Measurements from ENCODE around the gene TBCB. TPM values are rescaled to one million over a fixed set of nuclear protein-coding genes. Genes with fewer than 3 reads are reported as not detected.
A peak's percentile ranks its signal among the peaks of the same experiment; 100 is the strongest.

The TBCB gene
- total and polyA plus RNA-seq, 2 of the 4 experiments (the other 2 are of a cell fraction): 182 to 269 TPM

- dilution Hi-C loops (cut with HindIII; ENCODE audit: low sequenced_read_pairs, unreplicated experiment): no loop called here
- Histone ChIP-seq H2BK15ac (ENCODE audit: low read depth, low read length) (no peak overlapping the region), H3K23ac (ENCODE audit: low read depth, low read length) (no peak overlapping the region), H2BK20ac (ENCODE audit: low read depth, low read length) (no peak overlapping the region), H2AFZ (replicated peaks; ENCODE audit: low read length, poor library complexity) (no peak overlapping the region), H3K56ac (ENCODE audit: extremely low read depth, insufficient read depth, low read length) (no peak overlapping the region), H2BK120ac (ENCODE audit: low read depth, low read length) (no peak overlapping the region), H4K8ac (ENCODE audit: low read depth in 2 of 2, low read length in 2 of 2) (no peak overlapping the region), H2BK5ac (ENCODE audit: low read depth, low read length, poor library complexity, severe bottlenecking) (no peak overlapping the region), H3K4ac (ENCODE audit: low read depth, low read length) (no peak overlapping the region), H3K4me2 (ENCODE audit: low read depth, low read length) (no peak overlapping the region), H3K27me3 (ENCODE audit: control insufficient read depth, insufficient read depth, low read length) (no peaks in the 10 kb centered on the region), H3K18ac (ENCODE audit: low read depth, low read length) (no peak overlapping the region), H3K79me1 (ENCODE audit: low read depth in 1 of 2, low read length in 2 of 2) (peaks cover 0 to 3% of the 10 kb centered on the region in 2 experiments; a peak in 1 of 4 replicates), H3K27ac (ENCODE audit: insufficient read depth, low read length) (no peak overlapping the region), H2AK9ac (replicated peaks; ENCODE audit: low read depth, low read length, poor library complexity) (peak overlapping the region; percentile 26), H3K4me1 (ENCODE audit: control insufficient read depth, insufficient read depth, low read length) (no peaks in the 10 kb centered on the region), H3K36me3 (ENCODE audit: control insufficient read depth, insufficient read depth, low read length) (peaks cover 11% of the 10 kb centered on the region), H3K9me3 (ENCODE audit: control insufficient read depth, insufficient read depth, low read length) (no peaks in the 10 kb centered on the region), H3K4me3 (ENCODE audit: insufficient read depth, low read depth, low read length) (no peak overlapping the region), H3K14ac (replicated peaks; ENCODE audit: low read depth, low read length) (no peak overlapping the region), H3K9me1 (ENCODE audit: insufficient read depth, low read length) (no peaks in the 10 kb centered on the region), H2AK5ac (ENCODE audit: low read depth, low read length) (no peak overlapping the region), H3K9ac (ENCODE audit: low read depth, low read length) (no peak overlapping the region), H4K91ac (ENCODE audit: insufficient read depth, low read depth, low read length) (no peak overlapping the region), H4K20me1 (ENCODE audit: insufficient read depth, low read length) (no peaks in the 10 kb centered on the region), H4K5ac (ENCODE audit: low read depth, low read length) (no peak overlapping the region)
- CTCF ChIA-PET: interaction anchor here (1.5 kb wide), 1 partner anchor 22 kb away, joined by 4 read pairs; no protein-coding TSS in a partner anchor
- no TSS peak for BruUV-seq (replicated peaks)
- intact Hi-C loops (cut with micrococcal nuclease): no loop called here
- WGBS, 2 experiments (ENCODE audit: extremely low coverage in 2 of 2, insufficient read length in 1 of 2): 100% methylated on average over 2 of the region's 6 CpGs; no CpG with 5 or more reads in 1 of the 2 experiments
- TF ChIP-seq, protein P1, sequence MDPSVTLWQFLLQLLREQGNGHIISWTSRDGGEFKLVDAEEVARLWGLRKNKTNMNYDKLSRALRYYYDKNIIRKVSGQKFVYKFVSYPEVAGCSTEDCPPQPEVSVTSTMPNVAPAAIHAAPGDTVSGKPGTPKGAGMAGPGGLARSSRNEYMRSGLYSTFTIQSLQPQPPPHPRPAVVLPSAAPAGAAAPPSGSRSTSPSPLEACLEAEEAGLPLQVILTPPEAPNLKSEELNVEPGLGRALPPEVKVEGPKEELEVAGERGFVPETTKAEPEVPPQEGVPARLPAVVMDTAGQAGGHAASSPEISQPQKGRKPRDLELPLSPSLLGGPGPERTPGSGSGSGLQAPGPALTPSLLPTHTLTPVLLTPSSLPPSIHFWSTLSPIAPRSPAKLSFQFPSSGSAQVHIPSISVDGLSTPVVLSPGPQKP (IDR thresholded peaks at IDR 0.05; ENCODE audit: borderline replicate concordance, low read depth, low read length): no peak
- no peak for TF ChIP-seq MAFK (IDR thresholded peaks at IDR 0.05; ENCODE audit: low read depth, low read length)
- no peak for TF ChIP-seq NFE2L2 (IDR thresholded peaks at IDR 0.05; ENCODE audit: low read depth, low read length)
- TF ChIP-seq FOS (IDR thresholded peaks at IDR 0.05; ENCODE audit: low read depth, low read length): no peak
- TF ChIP-seq BHLHE40 (IDR thresholded peaks at IDR 0.05; ENCODE audit: low read depth, low read length): no peak
- no peak for TF ChIP-seq CTCF (conservative IDR thresholded peaks at IDR 0.05; ENCODE audit: low read depth, low read length)
- TF ChIP-seq CHD1 (IDR thresholded peaks at IDR 0.05; ENCODE audit: low read depth, low read length): no peak
- no peak for TF ChIP-seq SMC3 (IDR thresholded peaks at IDR 0.05; ENCODE audit: low read depth, low read length)
- no peak for TF ChIP-seq USF2 (IDR thresholded peaks at IDR 0.05; ENCODE audit: low read depth, low read length)
- no peak for TF ChIP-seq RFX5 (IDR thresholded peaks at IDR 0.05; ENCODE audit: low read depth, low read length)
- in situ Hi-C loops (cut with MboI; ENCODE audit: low sequenced_read_pairs): no loop called here
- ATAC-seq (ENCODE audit: low read depth) (no peak), DNase-seq (no peak)
- POLR2A ChIA-PET (ENCODE audit: unreplicated experiment): interaction anchor here (0.5 kb wide), 1 partner anchor 53 kb away, joined by 9 read pairs; no protein-coding TSS in a partner anchor
Measured at GRCh38 chr19:36106441-36106840, 8.8 kb upstream of the TBCB start.
